Measurements from ENCODE around the gene ZNF165.

DNA sequence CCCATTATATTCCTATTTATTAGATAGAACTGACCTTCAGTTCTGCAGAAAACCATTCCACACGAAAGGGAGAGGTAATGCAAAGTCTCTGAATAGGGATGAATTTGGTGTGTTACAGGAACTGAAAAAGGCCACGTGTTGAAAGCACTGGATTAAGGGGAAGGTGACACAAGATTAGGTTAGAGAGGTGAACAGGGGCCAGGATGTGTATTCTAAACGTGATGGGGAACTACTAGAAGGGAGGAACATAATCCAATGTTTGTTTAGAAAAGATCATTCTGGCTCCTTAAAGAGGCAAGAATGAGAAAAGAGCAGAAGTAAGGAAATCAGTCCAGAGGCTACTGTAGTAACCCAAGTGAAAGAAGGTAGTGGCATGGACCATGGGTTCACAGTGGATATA, 55.0 kb downstream of the ZNF165 start:
- no peak for TF ChIP-seq POLR2A (IDR thresholded peaks at IDR 0.05)
- TF ChIP-seq, protein P1, sequence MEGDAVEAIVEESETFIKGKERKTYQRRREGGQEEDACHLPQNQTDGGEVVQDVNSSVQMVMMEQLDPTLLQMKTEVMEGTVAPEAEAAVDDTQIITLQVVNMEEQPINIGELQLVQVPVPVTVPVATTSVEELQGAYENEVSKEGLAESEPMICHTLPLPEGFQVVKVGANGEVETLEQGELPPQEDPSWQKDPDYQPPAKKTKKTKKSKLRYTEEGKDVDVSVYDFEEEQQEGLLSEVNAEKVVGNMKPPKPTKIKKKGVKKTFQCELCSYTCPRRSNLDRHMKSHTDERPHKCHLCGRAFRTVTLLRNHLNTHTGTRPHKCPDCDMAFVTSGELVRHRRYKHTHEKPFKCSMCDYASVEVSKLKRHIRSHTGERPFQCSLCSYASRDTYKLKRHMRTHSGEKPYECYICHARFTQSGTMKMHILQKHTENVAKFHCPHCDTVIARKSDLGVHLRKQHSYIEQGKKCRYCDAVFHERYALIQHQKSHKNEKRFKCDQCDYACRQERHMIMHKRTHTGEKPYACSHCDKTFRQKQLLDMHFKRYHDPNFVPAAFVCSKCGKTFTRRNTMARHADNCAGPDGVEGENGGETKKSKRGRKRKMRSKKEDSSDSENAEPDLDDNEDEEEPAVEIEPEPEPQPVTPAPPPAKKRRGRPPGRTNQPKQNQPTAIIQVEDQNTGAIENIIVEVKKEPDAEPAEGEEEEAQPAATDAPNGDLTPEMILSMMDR (IDR thresholded peaks at IDR 0.05) = no peak

All from adrenal gland (tissue), 5 donors.